Stimulated activated CD4-positive, alpha-beta T cell treated with anti-CD3 and anti-CD28 coated beads, Interleukin-12 subunit alpha, Interleukin-12 subunit beta, amount 100 ng/mL, for 4 hours (primary cell): ENCODE data around the gene JAKMIP1.

Experiments used
- DNase-seq: peaks from one replicate; pipeline ENCODE4 v3.0.0-alpha.2; 2020

The JAKMIP1 gene

DNA sequence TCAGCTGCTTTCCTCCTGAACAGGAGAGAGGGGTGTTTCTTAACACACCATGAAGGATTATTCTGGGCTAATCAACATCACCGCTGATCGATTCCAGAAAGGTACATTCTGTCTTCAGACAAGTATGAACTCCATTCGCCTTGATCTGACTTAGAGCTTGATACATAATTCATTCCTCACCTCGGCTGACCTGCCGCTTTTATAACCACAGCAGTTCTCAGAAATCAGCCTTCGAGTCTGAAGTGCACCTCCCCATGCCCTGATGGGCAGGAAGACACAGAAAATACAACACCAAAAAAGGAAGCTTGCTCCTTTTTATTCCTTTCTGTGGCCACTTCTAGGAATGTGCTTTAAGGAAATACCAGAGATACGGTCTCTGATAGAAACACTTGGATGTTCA, 85.7 kb downstream of the JAKMIP1 start:
- no peak for DNase-seq

- DNase-seq, result no peak
Measured at GRCh38 chr4:6114181-6114580, 86.2 kb downstream of the JAKMIP1 start.

GRCh38 chr4:6113641-6114040, 86.7 kb downstream of the JAKMIP1 start:
- DNase-seq, result no peak

- no peak for DNase-seq
Measured at GRCh38 chr4:6112606-6113290, 87.6 kb downstream of the JAKMIP1 start.

DNA sequence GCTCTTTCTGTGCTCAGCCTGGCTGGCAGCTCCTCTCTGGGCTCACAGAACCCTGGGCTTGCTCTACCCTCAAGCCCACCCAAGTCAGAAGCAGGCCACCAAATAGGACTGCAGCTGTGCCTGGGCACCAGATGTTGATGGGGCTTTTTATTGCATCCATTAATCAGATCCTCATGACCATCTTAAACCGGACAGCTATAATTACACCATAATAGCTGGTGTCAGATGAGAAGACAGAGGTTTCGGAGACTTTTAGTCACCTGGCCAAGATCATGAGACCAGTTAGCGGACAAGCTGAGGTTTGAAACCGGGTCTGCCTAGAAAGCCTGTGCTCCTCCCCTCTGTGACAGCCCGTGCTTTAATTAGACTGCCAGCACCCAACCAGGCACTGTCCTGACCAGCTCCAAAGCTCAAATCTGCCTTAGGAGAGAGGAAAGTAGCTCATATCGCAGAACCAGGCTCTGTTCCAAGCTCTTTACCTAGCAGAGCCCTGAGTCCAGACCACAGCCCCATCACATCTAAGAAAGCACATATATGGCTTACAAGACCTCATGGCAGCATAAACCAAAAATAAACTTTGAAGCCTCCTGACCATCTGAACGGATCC, 88.9 kb downstream of the JAKMIP1 start:
- DNase-seq, result no peak

DNA sequence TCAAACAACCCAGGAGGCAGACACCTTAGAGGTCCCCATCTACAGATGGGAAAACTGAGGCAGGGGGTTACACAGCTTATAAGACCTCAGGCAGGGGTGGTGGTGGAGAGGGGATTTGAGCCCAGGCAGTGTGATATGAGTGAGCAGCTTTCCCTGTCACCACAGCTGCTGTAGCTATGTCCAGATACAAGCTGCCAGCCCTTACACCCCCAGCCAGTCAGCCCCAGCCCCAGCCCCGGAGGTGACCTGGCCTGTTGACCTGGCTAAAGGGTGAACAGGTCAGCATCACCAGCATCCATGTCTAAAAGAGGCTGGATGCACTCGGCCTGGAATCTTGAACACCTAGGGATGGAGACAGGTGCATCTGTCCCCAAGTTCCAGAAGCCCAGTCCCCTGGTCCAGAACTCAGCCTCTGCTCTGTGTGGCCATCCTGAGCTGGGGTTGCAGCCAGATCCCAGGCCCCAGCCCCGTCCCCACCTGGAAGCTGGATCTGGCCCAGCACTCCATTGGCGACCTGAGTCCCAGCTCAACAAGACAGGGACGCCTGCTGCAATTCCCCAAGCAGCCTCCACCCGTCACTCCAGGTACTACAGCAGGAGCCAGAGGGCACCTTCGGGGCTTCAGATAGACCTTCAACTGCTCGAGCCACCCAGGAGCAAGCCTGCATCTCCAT, 89.5 kb downstream of the JAKMIP1 start:
- DNase-seq, result no peak

DNA sequence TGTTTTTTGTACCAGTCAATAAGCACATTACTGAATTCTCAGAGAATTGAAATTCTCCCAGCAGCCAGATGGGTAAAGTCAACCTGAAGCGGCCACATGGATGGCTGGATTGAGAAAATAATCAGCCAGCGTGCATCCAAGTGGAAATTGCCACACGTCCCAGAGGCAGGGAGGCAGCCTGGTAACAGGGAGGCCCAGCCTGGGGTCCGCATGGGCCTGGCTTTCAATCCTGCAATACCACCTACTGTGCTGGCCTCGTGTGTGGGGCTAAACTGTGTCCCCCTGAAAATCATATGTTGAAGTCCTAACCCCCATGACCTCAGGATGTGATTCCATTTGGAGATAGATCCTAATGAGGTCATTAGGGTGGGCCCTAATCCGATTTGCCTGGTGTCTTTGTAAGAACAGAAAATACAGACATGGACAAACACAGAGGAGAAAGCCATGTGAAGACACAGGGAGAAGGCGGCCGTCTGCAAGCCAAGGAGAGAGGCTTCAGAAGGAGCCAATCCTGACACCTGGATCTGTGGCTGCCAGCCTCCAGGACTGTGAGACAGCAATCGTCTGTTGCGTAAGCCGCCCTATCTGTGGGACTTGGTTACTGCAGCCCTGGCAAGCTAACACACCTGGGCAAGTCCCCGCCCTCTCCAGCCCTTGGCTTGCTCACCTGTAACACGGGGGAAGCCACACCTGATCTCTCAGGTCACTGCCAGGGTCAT, 90.3 kb downstream of the JAKMIP1 start:
- DNase-seq, result no peak

GRCh38 chr4:6107886-6108285, 92.5 kb downstream of the JAKMIP1 start:
- no peak for DNase-seq

- no peak for DNase-seq
Measured at GRCh38 chr4:6107114-6107791, 93.1 kb downstream of the JAKMIP1 start.

GRCh38 chr4:6106156-6106555, 94.2 kb downstream of the JAKMIP1 start:
- DNase-seq, result no peak

DNA sequence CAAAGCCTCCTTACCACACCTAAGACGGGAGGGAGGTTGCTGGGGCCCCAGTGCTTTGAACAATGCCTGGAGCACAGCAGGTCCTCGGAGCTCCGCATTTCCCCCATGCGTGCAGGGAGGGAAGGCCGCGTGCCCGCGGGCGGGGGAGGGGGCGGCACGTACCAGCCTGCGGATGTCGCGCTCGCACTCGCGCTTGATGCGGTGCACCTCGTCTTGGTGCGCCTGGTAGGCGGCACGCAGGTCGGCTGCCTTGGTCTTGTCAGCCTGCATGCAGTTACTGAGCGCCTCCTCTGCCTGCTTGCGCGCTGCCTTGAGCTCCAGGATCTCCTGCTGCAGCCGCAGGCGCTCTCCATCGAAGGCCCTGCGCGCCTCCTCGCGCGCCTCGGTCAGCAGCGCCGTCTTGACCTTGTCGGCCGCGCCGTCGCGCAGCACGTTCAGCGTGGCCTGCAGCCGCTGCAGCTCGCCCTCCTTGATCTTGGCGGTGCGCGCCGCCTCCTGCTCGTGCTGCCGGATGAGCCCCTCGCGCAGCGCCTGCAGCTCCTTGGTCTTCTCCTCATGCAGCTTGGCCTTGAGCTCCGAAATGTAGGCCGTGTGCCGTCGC, 94.9 kb downstream of the JAKMIP1 start:
- DNase-seq, result no peak

DNA sequence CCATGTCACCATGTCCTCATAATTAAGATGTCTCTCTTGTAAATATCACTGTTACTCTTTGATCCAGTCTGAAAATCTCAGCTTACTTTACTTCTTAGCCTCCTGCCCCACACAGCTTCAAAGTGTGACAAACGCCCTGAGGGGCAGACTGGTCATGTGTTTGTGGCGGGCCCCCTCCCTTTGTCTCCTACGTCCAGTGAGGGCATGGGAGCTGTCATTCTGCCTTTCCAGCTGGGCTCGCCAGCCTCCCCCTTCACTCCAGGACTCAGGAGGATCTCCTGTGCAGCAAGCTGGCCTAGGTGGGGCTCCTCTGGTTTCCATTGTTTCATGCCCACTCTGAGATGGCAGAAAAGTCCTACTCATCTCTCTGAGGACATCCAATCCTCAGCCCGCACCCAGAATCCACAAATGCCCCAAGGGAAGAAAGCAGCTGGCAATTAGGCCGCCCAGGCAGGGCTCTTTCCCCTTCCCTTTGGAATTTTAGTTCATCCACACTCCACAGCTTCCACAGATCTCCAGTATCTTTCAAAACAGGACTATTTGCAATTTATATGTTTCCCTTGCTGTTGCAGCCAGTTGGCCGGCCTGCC, 95.7 kb downstream of the JAKMIP1 start:
- DNase-seq, result no peak

- DNase-seq, result no peak
Measured at GRCh38 chr4:6097581-6097980, 102.8 kb downstream of the JAKMIP1 start.

GRCh38 chr4:6095897-6096296, 104.5 kb downstream of the JAKMIP1 start:
- DNase-seq, result no peak

GRCh38 chr4:6095023-6095752, 105.2 kb downstream of the JAKMIP1 start:
- DNase-seq, result no peak

- DNase-seq, result no peak
Measured at GRCh38 chr4:6093671-6094070, 106.7 kb downstream of the JAKMIP1 start.

DNA sequence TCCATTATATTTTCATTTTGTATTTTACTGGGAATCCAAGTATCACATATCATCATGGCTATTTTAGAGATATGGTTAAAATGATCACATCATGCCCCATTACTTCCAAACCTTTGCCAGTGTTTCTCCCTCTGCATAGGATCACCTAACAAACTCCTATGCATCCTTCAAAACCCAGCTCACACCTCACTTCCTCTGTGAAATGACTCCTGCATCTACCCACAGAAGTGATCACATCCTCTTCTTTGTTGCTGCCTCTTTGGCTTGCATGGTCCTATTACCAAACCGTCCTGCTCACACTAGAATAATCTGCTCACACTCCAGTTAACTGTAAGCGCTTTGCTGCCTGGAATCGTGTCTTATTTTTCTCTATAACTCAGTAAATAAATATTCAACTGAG, 107.4 kb downstream of the JAKMIP1 start:
- no peak for DNase-seq

DNA sequence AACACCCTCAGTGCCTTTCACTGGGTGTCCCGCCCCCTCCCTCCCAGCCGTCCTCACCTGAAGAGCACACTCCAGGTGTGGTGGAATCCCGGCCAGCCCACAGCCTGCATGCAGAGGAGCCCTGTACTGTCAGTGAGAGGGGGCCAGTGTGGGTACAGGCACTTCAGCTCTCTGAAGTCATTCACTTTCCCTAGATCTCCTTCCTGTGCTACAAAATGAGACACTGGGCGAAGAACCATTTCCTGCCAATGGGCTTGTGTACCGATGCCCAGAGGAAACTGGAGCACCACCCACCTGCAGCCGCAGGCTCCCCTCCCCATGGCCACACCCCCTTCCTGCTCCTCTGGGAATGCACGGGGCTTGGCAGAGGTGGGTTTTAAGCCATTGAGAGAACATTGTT, 108.2 kb downstream of the JAKMIP1 start:
- no peak for DNase-seq

DNA sequence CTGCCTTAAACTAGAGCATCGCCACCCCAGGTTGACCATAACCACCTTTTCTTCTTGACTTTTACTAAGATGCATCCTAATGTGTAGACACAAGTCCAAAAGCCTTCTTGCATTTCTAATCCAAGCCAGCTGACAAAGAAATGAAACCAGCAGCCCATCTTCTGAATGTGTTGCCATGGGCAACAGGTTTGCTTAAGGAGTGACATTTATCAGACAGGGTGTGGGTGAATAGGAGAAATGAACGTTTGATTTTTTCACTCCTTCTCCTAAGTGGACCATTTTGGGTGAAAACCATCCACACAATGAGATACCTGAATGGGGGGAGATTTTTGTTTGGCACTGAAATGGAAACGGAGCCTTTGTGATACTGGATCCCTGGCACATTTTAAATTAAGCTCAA, 109.4 kb downstream of the JAKMIP1 start:
- DNase-seq, result no peak

DNA sequence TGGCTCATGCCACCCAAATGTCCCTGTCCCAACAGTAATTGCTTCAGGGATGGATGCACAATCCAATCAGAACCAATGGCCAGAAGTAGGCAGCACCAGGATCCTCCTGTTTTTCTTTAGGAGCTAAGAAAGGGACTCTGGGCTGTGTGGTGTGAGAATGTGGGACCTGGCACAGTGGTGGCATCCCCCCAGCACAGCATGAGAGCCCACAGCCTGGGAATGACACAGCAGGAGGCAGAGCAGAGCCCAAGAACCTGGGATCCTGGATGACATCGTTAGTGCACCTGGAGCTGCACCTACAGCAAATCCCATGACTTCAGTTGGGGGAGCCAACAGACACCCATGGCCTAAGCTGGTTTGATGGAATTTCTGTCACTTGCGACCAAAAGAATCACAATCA, 111.4 kb downstream of the JAKMIP1 start:
- no peak for DNase-seq

GRCh38 chr4:6087669-6088341, 112.5 kb downstream of the JAKMIP1 start:
- DNase-seq, result no peak
